HEK293T (cell line): Measurements from ENCODE around the gene SH3BP5L.

ENCODE experiments used
- CTCF ChIA-PET: fragments of 350-600 bp; formaldehyde crosslinking; extraction: SDS; loops from one replicate; lab custom pipeline; 2021; ENCODE audit warnings: antibody characterized with exemption, inconsistent platforms; lab: Yijun Ruan, JAX
- POLR2A ChIA-PET: fragments of 350-600 bp; formaldehyde crosslinking; extraction: SDS; loops from one replicate; lab custom pipeline; 2020; ENCODE audit warnings: antibody characterized with exemption, inconsistent platforms; lab: Yijun Ruan, JAX
- DNase-seq: peaks from one replicate; pipeline ENCODE4 v3.0.0; 2012; ENCODE audit warnings: mixed read lengths; ENCODE audit errors: extremely low spot score
- ARNT ChIP-seq: fragments of 450-650 bp; IDR thresholded peaks from 2 replicates; pipeline ENCODE4 v1.6.1; 2017; ENCODE audit warnings: mild to moderate bottlenecking
- BHLHE40 ChIP-seq: fragments of 450-650 bp; IDR thresholded peaks from 2 replicates; pipeline ENCODE4 v1.6.1; 2016; ENCODE audit warnings: mild to moderate bottlenecking, moderate library complexity, borderline replicate concordance
- CTBP1 ChIP-seq: fragments of 450-650 bp; IDR thresholded peaks from 2 replicates; pipeline ENCODE4 v1.6.1; 2016; ENCODE audit warnings: borderline replicate concordance
- ELF4 ChIP-seq: fragments of 450-650 bp; IDR thresholded peaks from 2 replicates; pipeline ENCODE4 v1.6.1; 2017; ENCODE audit warnings: antibody characterized with exemption
- FOXA1 ChIP-seq: fragments of 450-650 bp; IDR thresholded peaks from 2 replicates; pipeline ENCODE4 v1.6.1; 2016; ENCODE audit warnings: mild to moderate bottlenecking
- FOXK2 ChIP-seq: fragments of 450-650 bp; IDR thresholded peaks from 2 replicates; pipeline ENCODE4 v1.6.1; 2016; ENCODE audit warnings: mild to moderate bottlenecking
- FOXM1 ChIP-seq: fragments of 450-650 bp; IDR thresholded peaks from 2 replicates; pipeline ENCODE4 v1.6.1; 2017; ENCODE audit warnings: mild to moderate bottlenecking, borderline replicate concordance
- HDGF ChIP-seq: fragments of 450-650 bp; IDR thresholded peaks from 2 replicates; pipeline ENCODE4 v1.6.1; 2017; ENCODE audit warnings: antibody characterized with exemption, borderline replicate concordance
- L3MBTL2 ChIP-seq: fragments of 450-650 bp; conservative IDR thresholded peaks from 2 replicates; pipeline ENCODE4 v1.6.1; 2016; ENCODE audit warnings: mild to moderate bottlenecking
- LEF1 ChIP-seq: fragments of 450-650 bp; IDR thresholded peaks from 2 replicates; pipeline ENCODE4 v1.6.1; 2017; ENCODE audit warnings: mild to moderate bottlenecking, borderline replicate concordance
- NFRKB ChIP-seq: fragments of 450-650 bp; IDR thresholded peaks from 2 replicates; pipeline ENCODE4 v1.6.1; 2016; ENCODE audit warnings: mild to moderate bottlenecking, moderate library complexity
- SP1 ChIP-seq: fragments of 450-650 bp; IDR thresholded peaks from 2 replicates; pipeline ENCODE4 v1.6.1; 2017
- SUZ12 ChIP-seq: fragments of 450-650 bp; IDR thresholded peaks from 2 replicates; pipeline ENCODE4 v1.6.1; 2016; ENCODE audit warnings: mild to moderate bottlenecking
- TARDBP ChIP-seq: fragments of 450-650 bp; IDR thresholded peaks from 2 replicates; pipeline ENCODE4 v1.6.1; 2016
- ZNF384 ChIP-seq: fragments of 450-650 bp; IDR thresholded peaks from 2 replicates; pipeline ENCODE4 v1.6.1; 2016
- TF ChIP-seq, protein P1 (sequence below): fragments of 450-650 bp; IDR thresholded peaks from 2 replicates; pipeline ENCODE4 v1.6.1; 2016

SH3BP5L gene

DNA sequence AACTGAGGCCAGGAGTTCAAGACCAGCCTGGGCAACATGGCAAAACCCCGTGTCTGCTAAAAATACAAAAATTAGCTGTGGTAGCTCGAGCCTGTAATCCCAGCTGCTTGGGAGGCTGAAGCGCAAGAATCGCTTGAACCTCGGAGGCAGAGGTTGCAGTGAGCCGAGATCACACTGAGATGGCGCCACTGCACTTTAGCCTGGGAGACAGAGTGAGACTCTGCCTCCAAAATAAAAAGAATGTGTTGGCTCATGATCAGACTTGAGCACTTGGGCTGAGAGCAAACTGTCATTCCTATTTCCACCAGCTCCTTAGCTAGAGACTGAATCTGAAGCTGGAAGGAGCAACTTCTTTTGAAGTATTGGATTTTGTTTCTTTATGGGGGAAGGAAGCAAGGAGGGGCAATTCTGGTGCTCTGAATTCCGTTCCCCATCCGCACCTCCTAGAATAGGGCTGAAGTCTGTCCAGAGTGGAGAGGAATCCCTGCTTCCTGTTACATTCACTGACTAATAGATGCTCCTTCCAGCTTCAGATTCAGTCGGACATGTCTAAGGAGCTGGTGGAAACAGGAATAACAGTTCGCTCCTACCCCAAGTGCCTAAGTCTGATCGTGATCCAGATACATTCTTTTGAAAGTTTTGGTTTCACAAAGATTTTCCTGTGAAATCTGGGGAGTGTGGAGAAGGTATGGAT lies 16.1 kb upstream of the SH3BP5L start:
- DNase-seq, result no peak
- ChIA-PET CTCF (interaction anchor here (0.6 kb wide), 1 partner anchor 17 kb away, joined by 3 read pairs; the partner anchor contains the start of gene ZNF692), POLR2A (no interaction called here)
- TF ChIP-seq ARNT (no peak), LEF1 (no peak), L3MBTL2 (no peak), SUZ12 (no peak), BHLHE40 (no peak), FOXM1 (no peak), FOXA1 (no peak), CTBP1 (no peak), TARDBP (no peak)
- TF ChIP-seq, protein P1, sequence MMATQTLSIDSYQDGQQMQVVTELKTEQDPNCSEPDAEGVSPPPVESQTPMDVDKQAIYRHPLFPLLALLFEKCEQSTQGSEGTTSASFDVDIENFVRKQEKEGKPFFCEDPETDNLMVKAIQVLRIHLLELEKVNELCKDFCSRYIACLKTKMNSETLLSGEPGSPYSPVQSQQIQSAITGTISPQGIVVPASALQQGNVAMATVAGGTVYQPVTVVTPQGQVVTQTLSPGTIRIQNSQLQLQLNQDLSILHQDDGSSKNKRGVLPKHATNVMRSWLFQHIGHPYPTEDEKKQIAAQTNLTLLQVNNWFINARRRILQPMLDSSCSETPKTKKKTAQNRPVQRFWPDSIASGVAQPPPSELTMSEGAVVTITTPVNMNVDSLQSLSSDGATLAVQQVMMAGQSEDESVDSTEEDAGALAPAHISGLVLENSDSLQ, result no peak

DNA sequence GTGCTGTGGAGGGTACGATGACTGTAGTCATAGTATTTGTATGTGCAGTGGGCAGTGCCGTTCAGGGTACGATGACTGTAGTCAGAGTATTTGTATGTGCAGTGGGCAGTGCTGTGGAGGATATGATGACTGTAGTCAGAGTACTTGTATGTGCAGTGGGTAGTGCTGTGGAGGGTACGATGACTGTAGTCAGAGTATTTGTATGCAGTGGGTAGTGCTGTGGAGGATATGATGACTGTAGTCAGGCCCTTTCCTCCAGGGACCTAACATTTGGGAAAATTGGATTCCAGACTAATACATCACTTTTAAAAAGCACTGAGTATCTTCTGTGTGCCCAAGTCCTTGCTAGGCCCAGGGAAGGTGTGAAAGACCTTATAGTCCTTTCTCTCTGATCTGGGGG lies 15.2 kb upstream of the SH3BP5L start:
- ChIA-PET CTCF (interaction anchor here (0.6 kb wide), 1 partner anchor 18 kb away, joined by 3 read pairs; the partner anchor contains the start of gene ZNF692), POLR2A (no interaction called here)
- DNase-seq, result no peak
- no peak for TF ChIP-seq HDGF
- no peak for TF ChIP-seq SUZ12
- no peak for TF ChIP-seq ELF4
- no peak for TF ChIP-seq FOXA1

DNA sequence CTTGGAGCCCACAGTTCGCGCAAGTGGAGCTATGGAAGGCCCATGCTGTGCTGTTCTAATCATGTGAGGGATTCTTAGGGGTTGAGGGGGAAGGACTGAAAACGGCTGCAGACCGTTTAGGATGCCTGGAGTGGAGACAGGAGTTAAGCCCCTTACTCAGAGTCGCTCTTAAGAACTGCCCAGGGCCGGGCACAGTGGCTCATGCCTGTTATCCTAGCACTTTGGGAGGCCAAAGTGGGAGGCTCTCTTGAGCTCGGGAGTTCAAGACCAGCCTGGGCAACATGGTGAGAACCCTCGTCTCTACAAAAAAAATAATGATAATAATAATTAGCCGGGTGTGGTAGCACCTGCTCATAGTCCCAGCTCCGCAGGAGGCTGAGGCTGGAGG lies 13.4 kb upstream of the SH3BP5L start:
- TF ChIP-seq SUZ12, result no peak
- no peak for TF ChIP-seq L3MBTL2
- TF ChIP-seq FOXM1, result no peak
- TF ChIP-seq ARNT, result no peak
- no peak for TF ChIP-seq CTBP1
- no peak for TF ChIP-seq NFRKB
- TF ChIP-seq LEF1, result no peak
- TF ChIP-seq, protein P1, result no peak
- TF ChIP-seq ZNF384, result no peak
- no peak for TF ChIP-seq ELF4
- TF ChIP-seq BHLHE40, result no peak
- TF ChIP-seq HDGF, result no peak
- TF ChIP-seq SP1, result no peak
- no peak for TF ChIP-seq FOXA1
- no peak for TF ChIP-seq TARDBP
- no peak for TF ChIP-seq FOXK2
- DNase-seq, result no peak
- POLR2A ChIA-PET, result interaction anchor here (1.3 to 3.1 kb wide), 2 partner anchors 19 to 20 kb away, joined by 4 to 24 read pairs; partner anchors contain the start of gene ZNF692
- CTCF ChIA-PET, result no interaction called here

DNA sequence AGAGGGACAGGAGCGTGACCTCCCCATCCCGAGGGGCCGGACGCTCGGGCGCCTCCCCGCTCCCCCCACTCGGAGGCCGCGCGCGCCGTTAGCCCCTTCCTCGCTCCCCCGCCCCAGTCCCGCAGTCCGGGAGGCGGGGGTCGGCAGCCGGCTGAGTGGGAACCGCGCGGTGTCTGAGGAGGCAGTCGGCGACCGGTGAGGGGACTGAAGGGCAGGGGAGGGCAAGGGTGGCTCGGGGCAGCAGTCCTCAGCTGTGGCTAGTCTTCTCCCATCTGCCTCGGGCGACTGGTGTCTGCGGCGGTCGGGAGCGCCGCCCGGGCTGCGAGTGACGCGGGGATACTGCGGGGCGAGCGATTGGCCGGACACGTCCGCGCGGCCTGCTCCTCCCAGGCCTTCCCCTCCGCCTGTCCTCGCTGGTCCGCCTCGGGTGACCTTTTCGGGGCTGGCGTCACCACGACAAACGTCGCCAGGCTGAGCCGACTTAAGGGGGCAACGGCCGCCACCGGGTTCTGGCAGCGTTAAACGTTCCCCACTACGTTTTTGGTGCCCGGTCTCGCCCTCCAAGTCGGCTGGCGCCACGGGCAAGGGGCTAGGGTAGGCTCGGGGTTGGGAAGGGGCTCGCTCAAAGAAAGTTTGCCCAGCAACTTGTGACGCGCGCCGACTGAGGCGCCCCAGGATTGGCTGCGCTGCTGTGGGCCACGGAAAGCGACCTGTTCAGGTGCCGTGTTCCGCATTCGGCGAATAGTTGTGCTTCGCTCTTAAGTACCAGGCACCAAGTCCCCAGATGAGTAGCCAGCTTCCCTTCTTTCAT lies 12.8 kb upstream of the SH3BP5L start:
- CTCF ChIA-PET, result no interaction called here
- DNase-seq, result peak; percentile 65
- TF ChIP-seq ARNT (no peak), FOXK2 (no peak), CTBP1 (no peak), NFRKB (no peak), L3MBTL2 (no peak), ZNF384 (no peak), TARDBP (no peak), LEF1 (no peak), BHLHE40 (no peak), ELF4 (no peak), FOXM1 (no peak)
- TF ChIP-seq, protein P1, result no peak
- POLR2A ChIA-PET, result interaction anchor here (0.8 to 3.1 kb wide), 5 partner anchors 11 to 67 kb away, joined by 3 to 24 read pairs (median 8); partner anchors contain the start of genes PGBD2, SH3BP5L and ZNF692

DNA sequence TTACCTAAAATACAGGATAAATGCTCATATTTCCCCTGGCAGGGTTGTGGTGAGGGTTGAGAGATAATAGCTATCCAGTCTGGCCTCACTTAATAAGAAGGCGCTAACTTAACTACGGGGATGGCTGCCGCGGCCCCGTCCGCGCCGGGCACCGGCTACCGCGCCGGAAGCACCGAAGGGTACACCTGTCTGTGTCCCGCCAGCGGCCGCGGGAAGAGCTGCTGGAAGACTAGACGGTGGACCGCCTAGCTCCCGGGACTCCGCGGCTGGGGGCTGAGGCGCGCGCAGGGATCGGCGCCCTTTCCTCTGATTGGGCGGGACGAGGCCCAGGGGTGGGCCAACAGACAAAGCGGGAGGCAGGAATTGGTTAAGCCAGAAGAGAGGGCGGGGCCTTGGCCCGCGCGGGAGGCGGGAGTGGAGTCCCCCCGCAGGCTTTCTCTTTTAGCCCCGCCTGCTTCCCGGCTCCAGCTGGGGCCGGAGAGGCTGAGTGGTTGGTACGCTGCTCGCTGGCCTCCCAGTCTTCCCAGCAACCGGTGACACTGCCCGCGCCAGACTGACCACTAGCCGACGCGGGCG lies 12.2 kb upstream of the SH3BP5L start, which contains the start of gene ZNF672:
ZNF672 (plus strand) TSS at position 444 of the 576 bp plus-strand sequence. CDS start 9,051 bp downstream, outside the sequence.
- peak; percentile 88 for DNase-seq
- CTCF ChIA-PET, result no interaction called here
- TF ChIP-seq BHLHE40 (no peak), ELF4 (0 out of 2 replicates have a peak, but pooled peaks have one; percentile 10), L3MBTL2 (0 out of 2 replicates have a peak, but pooled peaks have one; percentile 20)
- POLR2A ChIA-PET, result interaction anchor here (0.8 to 3.1 kb wide), 5 partner anchors 10 to 68 kb away, joined by 3 to 24 read pairs (median 8); partner anchors contain the start of genes PGBD2, SH3BP5L and ZNF692
